ENCODE measurements around the gene MEAF6.

MEAF6 gene

GRCh38 chr1:37482796-37483744 is 31.5 kb downstream of the MEAF6 start:
- peak overlapping the region; percentile 83 for H3K27ac Mint-ChIP-seq
- H3K36me3 Mint-ChIP-seq (ENCODE audit: low read depth), result peaks cover 43% of the 10 kb centered on the region
- no peaks in the 10 kb centered on the region for H3K27me3 Mint-ChIP-seq
- peaks cover 55% of the 10 kb centered on the region for H3K4me1 Mint-ChIP-seq (ENCODE audit: low read depth)
- no peaks in the 10 kb centered on the region for H3K9me3 Mint-ChIP-seq
- no peak overlapping the region for H3K4me3 Mint-ChIP-seq

DNA sequence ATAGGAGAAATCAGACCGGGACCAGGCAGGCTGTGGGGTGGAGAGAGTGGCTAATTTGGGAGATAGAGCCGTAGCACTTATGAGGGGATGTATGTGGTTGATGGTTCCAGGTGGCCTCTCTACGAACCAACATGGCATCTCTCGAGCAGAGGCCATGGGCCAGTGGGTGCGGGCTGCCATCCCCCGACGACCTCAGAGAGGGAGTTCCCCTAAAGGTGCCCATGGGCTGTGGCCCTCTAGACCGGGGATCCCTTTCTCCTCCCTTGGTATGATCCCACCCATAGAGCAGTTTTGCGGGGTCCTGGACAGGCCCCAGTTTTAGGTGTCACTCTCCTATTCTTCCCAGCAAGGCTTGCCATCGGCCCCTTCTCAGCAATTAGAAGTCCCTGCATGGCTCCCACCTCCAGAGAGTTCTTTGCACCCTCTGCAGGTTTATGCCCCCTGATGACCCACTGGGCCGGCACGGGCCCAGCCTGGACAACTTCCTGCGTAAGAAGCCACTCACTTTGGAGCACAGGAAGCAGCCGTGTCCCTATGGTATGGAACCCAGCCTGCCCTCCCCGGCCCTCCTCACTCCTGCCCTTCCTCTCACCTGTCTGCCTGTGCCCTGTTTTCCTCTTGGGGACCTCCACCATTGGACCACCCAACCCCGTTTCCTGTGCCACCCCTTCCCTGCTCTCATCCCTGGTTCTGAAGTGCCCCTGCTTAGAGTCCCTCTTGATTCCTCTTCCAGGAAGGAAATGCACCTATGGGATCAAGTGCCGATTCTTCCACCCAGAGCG is 32.4 kb downstream of the MEAF6 start:
- Mint-ChIP-seq H3K27me3 (no peaks in the 10 kb centered on the region), H3K4me3 (peak overlapping the region; percentile 98)

DNA sequence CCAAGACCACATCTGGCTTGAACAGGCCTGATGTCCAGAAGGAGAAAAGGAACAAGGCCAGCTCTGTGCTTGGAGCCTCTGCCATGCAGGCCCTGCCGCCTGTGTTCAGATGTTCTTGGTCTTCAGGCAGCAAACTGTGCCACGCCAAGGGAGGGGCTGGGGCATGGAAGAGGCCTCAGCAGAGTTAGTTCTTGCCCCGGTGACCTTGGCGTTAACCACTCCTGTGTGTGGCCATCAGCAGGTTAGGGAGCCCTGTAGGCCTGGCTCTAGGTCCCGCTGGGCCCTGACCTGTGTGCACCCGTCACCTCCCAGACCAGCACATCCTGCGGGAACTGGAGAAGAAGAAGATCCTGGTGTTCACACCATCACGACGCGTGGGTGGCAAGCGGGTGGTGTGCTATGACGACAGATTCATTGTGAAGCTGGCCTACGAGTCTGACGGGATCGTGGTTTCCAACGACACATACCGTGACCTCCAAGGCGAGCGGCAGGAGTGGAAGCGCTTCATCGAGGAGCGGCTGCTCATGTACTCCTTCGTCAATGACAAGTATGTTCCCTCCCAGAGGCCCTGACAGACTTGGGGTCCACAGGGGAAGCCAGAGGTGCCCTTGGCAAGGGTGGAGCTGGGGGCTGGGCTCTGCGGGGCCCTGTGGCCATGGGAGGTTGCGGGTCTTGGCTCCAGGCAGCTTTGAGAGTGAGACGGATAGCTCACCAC is 33.1 kb downstream of the MEAF6 start:
- Mint-ChIP-seq H3K27me3 (no peaks in the 10 kb centered on the region), H3K36me3 (ENCODE audit: low read depth) (peaks cover 56% of the 10 kb centered on the region), H3K27ac (peak overlapping the region; percentile 83), H3K4me1 (ENCODE audit: low read depth) (peaks cover 47% of the 10 kb centered on the region), H3K4me3 (peak overlapping the region; percentile 98), H3K9me3 (no peaks in the 10 kb centered on the region)

More for the DNA sequence above, 32.4 kb downstream of the MEAF6 start:
- Mint-ChIP-seq H3K9me3 (no peaks in the 10 kb centered on the region), H3K4me1 (ENCODE audit: low read depth) (peaks cover 55% of the 10 kb centered on the region), H3K27ac (peak overlapping the region; percentile 83), H3K36me3 (ENCODE audit: low read depth) (peaks cover 49% of the 10 kb centered on the region)

- H3K4me1 Mint-ChIP-seq (ENCODE audit: low read depth), result peaks cover 47% of the 10 kb centered on the region
- no peaks in the 10 kb centered on the region for H3K9me3 Mint-ChIP-seq
- peak overlapping the region; percentile 83 for H3K27ac Mint-ChIP-seq
- peaks cover 63% of the 10 kb centered on the region for H3K36me3 Mint-ChIP-seq (ENCODE audit: low read depth)
- peak overlapping the region; percentile 98 for H3K4me3 Mint-ChIP-seq
- H3K27me3 Mint-ChIP-seq, result no peaks in the 10 kb centered on the region
Observed at GRCh38 chr1:37480581-37481288, 33.8 kb downstream of the MEAF6 start.

DNA sequence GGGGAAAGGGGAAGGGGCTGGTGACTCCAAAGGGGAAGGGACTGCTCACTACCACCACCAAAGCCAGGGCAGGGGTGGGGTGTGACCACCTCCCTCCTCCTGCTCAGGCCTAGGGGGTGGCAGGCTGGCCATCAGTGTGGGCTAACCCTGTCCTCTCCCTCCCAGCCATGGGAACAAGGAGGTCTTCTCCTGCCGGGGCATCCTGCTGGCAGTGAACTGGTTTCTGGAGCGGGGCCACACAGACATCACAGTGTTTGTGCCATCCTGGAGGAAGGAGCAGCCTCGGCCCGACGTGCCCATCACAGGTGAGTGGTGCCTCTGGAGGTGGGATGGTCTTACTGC is 34.5 kb downstream of the MEAF6 start:
- Mint-ChIP-seq H3K36me3 (ENCODE audit: low read depth) (peaks cover 70% of the 10 kb centered on the region), H3K27ac (peak overlapping the region; percentile 98), H3K4me1 (ENCODE audit: low read depth) (peaks cover 47% of the 10 kb centered on the region), H3K27me3 (no peaks in the 10 kb centered on the region), H3K4me3 (peak overlapping the region; percentile 98), H3K9me3 (no peaks in the 10 kb centered on the region)

DNA sequence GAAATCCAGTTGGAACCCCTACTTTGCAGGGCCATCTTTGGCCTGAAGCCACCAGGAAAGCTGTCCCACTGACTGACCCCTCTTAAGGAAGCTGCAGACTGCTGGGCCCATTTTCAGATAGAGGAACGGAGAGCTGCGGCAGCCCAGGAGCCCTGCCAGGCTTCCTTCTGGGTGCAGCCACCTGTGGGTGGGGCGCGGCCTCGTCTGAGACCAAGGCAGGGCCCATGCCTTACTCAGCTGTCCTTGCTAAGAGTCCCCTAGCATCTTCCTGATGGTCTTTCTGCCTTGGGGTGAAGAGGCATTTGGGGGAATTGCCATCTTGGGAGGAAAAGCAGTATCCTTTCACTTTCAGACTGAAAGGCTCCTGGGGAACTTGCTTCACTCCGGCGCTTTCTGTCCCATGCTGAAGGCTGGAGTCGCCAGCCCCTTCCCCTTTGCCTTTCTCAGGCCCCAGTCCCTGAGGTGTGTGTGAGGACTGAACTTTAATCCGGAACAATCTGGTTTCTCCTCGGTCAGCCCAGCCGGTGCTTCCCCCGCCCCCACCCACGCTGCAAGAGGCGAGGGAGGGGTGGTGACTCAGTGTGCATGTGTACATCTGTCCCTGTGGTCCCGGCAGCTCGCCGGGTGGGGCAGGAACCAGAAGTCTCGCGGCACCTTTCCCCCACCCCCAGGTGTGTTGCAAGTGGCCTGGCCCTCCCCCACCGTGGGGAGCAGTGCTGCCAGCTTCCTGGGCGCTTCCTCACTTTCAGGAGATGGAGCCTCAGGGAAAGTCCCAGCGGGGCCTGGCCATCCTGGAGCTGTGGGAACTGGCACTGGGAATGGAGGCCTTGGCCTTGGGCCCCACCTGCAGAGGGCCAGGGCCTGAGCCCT is 35.1 kb downstream of the MEAF6 start:
- Mint-ChIP-seq H3K4me1 (ENCODE audit: low read depth) (peaks cover 47% of the 10 kb centered on the region), H3K36me3 (ENCODE audit: low read depth) (peaks cover 72% of the 10 kb centered on the region)

DNA sequence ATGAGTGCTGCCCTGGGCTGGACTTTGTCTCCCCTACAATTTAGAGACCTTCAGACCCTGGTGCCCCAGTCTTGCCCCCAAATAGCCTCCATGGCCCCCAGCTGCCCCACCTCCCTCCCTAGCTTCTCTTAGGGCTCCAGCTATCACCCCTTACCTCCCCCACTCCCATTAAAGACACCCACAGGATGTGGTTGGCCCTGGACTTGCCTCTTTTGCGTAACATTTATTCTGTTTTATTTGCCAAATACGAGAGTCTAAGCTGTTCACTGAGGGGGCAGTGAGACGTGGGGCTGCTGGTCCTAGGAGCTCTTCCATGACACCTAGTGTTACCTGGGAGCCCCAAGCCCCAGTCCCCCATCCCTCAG is 35.7 kb downstream of the MEAF6 start:
- no peaks in the 10 kb centered on the region for H3K27me3 Mint-ChIP-seq
- peak overlapping the region; percentile 98 for H3K4me3 Mint-ChIP-seq
- H3K27ac Mint-ChIP-seq, result peak overlapping the region; percentile 98
- peaks cover 67% of the 10 kb centered on the region for H3K36me3 Mint-ChIP-seq (ENCODE audit: low read depth)
- peaks cover 44% of the 10 kb centered on the region for H3K4me1 Mint-ChIP-seq (ENCODE audit: low read depth)
- no peaks in the 10 kb centered on the region for H3K9me3 Mint-ChIP-seq

More for the DNA sequence above, 35.1 kb downstream of the MEAF6 start:
- no peaks in the 10 kb centered on the region for H3K9me3 Mint-ChIP-seq
- H3K27me3 Mint-ChIP-seq, result no peaks in the 10 kb centered on the region
- peak overlapping the region; percentile 98 for H3K4me3 Mint-ChIP-seq
- H3K27ac Mint-ChIP-seq, result peak overlapping the region; percentile 98

DNA sequence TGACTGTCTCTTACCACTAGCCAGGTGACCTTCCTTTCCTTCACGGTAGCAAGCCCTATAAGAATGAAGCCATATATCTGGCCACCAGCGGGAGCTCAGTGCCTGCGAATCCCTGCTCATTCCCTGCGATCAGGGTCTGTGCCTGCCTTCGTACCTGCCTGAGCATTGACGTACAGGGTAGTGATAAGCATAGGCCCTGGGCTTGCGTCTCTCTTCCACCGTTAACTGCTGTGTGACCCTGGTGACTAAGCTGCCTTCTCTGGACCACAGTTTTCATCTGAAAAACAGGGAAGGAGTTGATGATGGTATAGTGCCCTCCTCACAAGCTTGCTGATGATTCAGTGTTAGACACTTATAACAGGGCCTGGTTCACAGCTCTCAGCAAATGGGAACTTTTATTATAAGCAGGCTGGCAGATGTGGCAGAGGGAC is 36.1 kb downstream of the MEAF6 start:
- Mint-ChIP-seq H3K27me3 (no peaks in the 10 kb centered on the region), H3K27ac (peak overlapping the region; percentile 98), H3K4me3 (peak overlapping the region; percentile 98), H3K4me1 (ENCODE audit: low read depth) (peaks cover 47% of the 10 kb centered on the region), H3K36me3 (ENCODE audit: low read depth) (peaks cover 65% of the 10 kb centered on the region), H3K9me3 (no peaks in the 10 kb centered on the region)

DNA sequence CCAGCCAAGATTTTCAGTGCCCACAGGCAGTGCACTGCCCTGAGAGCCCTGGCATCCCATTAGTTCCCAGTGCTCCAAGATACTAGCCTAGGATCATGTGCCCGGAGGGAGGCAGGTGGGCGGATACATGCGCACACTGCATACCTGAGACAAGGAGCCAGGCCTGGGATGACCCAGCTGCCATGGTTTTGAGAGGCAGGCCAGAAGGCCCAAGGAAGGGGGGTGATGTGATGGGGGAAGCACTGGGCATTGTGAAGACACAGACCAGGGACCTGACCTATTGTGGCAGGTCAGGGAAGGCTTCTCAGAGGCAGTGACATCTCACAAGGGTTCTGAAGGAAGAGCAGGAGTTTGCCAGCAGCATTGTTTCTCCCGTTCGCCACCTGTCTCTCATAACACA is 36.6 kb downstream of the MEAF6 start:
- Mint-ChIP-seq H3K36me3 (ENCODE audit: low read depth) (peaks cover 65% of the 10 kb centered on the region), H3K27me3 (no peaks in the 10 kb centered on the region), H3K9me3 (no peaks in the 10 kb centered on the region), H3K4me1 (ENCODE audit: low read depth) (peaks cover 52% of the 10 kb centered on the region), H3K4me3 (peak overlapping the region; percentile 98), H3K27ac (peak overlapping the region; percentile 98)

- no peaks in the 10 kb centered on the region for H3K9me3 Mint-ChIP-seq
- H3K4me3 Mint-ChIP-seq, result peak overlapping the region; percentile 98
- peaks cover 55% of the 10 kb centered on the region for H3K4me1 Mint-ChIP-seq (ENCODE audit: low read depth)
- no peaks in the 10 kb centered on the region for H3K27me3 Mint-ChIP-seq
- H3K27ac Mint-ChIP-seq, result peak overlapping the region; percentile 98
- H3K36me3 Mint-ChIP-seq (ENCODE audit: low read depth), result peaks cover 62% of the 10 kb centered on the region
Observed at GRCh38 chr1:37477198-37477931, 37.2 kb downstream of the MEAF6 start.

GRCh38 chr1:37476460-37477197 is 37.9 kb downstream of the MEAF6 start:
- no peaks in the 10 kb centered on the region for H3K9me3 Mint-ChIP-seq
- peak overlapping the region; percentile 98 for H3K27ac Mint-ChIP-seq
- H3K36me3 Mint-ChIP-seq (ENCODE audit: low read depth), result peaks cover 55% of the 10 kb centered on the region
- peaks cover 55% of the 10 kb centered on the region for H3K4me1 Mint-ChIP-seq (ENCODE audit: low read depth)
- no peaks in the 10 kb centered on the region for H3K27me3 Mint-ChIP-seq
- peak overlapping the region; percentile 98 for H3K4me3 Mint-ChIP-seq

GRCh38 chr1:37476087-37476452 is 38.5 kb downstream of the MEAF6 start:
- H3K4me1 Mint-ChIP-seq (ENCODE audit: low read depth), result peaks cover 54% of the 10 kb centered on the region
- peaks cover 49% of the 10 kb centered on the region for H3K36me3 Mint-ChIP-seq (ENCODE audit: low read depth)
- peak overlapping the region; percentile 98 for H3K27ac Mint-ChIP-seq
- H3K9me3 Mint-ChIP-seq, result no peaks in the 10 kb centered on the region
- no peaks in the 10 kb centered on the region for H3K27me3 Mint-ChIP-seq
- H3K4me3 Mint-ChIP-seq, result peak overlapping the region; percentile 98
